GM18517 (cell line): ENCODE results near the gene ABCC3.

ENCODE experiments used
- ATAC-seq: cut with Tn5 transposase; IDR thresholded peaks from one replicate; pipeline ENCODE4 v1.9.1; 2021; ENCODE audit warnings: mild to moderate bottlenecking, moderate library complexity; ENCODE audit not compliant: unreplicated experiment

ABCC3 gene

DNA sequence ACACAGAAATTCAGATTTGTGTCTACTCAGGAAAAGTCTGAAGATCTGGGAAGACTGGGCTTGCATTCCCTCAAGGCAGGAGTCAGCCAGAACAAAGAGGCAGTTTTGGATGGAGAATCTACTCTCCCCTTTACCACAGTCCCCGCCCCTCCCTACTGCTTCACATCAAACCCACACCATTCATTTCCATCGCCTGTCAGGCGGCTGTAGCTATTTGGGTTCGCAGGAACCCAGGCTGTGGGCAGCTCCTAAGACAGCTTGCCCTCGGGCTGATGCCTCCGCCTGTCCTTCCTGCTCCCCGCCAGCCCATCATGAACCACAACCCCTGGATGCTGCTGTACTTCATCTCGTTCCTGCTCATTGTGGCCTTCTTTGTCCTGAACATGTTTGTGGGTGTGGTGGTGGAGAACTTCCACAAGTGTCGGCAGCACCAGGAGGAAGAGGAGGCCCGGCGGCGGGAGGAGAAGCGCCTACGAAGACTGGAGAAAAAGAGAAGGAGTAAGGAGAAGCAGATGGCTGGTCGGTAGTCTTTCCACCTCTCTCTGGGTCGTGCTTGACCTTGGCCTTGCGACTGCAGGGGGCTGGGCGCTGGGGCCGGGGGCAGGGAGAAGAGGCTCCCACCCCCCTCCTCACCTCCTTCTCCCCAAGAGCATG lies 27.0 kb upstream of the ABCC3 start:
- no peak for ATAC-seq

DNA sequence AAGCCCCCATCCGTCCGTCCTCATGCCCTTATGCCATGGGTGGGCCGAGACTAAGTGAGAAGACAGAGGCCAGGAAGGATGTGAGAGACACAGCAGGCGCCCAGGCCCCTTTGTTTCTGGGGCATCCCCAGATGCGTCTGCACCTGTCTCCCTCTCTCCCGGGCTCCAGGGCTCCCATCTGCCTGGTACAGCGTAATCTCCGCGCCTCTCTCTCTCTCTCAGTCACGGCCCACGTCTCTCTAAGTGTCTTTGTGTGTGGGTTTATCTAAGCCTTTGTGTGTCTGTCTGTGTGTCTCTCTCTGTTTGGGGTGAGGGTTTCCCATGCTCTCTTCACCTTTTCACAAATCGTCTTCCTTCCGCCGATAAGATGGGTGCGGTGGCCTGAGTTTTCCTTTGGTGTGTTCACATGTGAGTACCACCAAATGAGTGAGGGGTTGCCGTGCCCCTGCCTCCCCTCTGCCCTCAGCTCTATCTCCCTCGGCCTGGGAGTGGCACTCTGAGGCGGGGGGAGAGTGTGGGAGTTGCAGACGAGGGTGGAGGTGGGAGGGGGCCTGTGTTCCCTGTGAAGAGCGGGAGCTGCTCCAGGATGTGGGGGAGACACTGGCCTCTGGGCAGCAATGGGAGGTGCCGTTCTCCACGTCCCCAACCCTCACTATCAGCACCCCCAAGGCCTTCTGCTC lies 25.8 kb upstream of the ABCC3 start:
- no peak for ATAC-seq

DNA sequence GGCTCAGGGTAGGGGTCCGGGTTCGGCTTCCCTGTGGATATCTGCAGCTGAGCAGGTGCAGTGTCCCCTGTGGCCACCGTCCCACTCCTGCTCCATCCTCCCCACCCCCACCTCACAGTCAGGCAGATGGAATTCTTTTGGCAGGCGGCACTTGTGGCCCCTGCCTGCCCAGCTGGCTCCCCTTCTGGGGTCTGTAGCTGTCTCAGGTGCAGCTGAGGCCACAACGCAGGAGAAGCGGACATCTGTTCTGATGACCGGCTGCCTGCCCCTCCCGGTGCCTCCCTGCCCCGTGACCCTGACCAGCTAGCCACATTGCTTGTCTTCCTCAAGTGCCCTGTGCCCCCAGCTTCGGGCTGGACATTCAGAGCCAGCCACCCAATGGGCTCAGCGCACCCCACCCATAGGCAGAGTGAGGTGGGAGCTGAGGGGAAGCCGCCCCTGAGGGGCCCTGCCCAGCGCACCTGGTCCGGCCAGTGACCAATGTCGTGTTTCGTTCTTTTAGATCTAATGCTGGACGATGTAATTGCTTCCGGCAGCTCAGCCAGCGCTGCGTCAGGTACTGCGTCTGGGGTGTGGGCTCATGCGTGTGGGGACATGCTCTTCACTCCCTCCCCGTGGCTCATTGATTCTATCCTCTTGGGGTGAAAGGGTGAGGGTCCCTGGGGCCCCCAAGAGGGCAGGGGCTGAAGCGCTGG lies 25.2 kb upstream of the ABCC3 start:
- ATAC-seq = no peak

DNA sequence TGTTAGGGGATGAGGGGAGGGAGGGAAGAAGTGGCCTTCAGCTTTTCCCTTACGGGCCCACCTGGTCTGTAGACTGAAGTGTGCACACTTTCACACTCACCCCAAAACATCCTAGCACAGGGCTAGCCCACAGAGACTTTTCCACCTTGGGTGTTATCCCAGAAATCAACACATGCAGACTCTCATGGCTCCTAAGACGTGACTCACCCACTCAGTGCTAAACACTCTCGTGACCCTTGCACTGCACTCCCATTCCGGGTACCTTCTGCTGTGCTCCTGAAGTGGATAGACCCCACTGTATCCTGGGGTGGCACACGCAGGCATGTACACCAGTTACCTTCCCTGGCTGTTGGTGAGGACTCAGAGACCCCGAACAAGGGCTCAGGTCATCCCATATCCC lies 23.0 kb upstream of the ABCC3 start:
- no peak for ATAC-seq

DNA sequence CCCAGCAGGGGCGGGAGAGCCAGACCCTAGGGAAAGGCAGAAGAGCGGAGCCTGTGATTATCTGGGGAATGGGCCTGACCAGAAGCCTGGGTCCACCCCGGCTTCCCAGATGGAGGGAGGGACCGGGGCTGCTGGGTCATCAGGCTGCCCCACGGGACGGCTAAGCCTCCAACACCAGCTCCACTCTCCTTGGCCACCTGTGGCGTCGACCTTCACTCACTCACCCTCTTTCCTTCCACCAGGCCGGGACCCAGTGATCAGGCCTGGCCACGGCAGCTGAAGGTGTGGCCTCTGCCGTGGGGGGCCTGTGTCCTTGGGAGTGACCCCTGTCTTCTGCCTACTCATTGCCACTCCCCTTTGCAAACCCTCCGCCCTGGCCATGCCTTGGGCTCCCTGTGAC lies 22.4 kb upstream of the ABCC3 start:
- ATAC-seq = no peak

DNA sequence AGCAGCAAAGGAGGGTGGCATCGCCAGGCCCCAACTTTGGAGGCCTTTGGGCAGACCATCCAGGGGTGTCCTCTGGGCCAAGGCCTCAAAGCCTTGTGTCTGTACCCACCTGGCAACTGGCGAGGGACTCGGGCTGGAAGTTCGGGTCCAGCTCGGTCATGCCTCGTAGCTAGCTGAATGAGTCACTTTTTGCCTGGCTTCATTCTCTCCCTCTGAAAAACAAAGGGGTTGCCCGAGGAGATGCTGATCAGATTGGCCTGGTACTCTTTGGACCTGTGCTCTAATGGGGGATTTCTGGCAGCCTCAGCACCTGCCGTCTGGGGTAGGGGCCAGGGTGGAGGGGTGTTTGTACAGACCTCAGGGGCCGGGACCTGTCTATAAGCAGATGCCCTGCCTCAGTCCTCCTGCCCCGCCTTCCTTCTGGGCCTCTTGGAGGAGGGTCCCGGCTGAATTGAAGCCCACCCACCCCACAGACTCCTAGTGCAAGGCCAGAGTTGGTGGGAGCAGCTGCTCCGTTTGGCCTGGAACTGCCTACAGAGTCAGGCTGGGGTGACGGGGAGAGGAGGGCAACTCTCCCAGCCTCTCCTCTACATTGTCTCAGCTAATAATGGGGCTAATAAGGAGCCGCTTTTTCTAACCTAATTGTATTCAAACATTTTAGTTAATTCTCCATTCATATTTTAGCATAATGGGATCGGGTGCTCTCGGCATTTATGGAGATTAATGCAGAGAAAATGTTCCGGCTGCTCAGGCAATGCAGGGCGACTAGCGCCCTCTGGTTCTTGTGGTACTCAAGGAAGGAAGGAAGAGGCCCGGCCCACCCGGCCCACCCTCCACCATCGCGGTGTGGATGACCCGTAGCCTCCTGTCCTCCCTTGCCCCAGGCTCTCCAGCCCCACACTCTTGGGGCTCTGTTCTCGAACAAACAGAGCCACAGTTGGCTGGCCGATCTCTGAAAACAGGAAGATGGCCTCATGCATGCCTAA lies 21.4 kb upstream of the ABCC3 start:
- ATAC-seq = no peak

DNA sequence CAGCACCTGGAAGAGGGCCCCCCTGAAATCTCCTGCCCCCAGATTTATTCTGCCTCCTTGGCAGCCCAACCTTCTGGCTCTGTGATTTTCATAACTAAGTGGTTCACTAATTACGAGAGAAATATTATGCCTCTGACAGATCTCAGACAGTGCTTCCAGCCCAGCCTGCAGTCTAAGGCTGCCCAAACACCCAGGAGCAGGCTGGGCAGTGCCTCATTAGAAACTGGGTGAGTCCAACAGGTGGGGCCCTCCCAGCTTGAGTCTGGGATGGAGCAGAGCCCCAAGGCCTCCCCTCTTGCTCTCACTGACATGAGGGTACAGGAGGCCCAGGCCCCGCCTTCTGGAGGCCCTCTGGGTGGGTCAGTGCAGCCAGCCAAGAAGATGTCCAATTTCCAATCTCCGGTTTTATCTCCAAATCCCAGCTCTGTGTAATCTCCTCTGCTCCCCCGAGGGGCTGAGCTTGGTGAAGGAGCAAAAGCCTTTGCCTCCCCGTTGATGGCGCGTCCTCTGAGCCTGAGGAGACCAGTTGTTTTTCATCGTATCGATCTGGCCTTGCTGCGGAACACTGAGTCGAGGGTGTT lies 20.1 kb upstream of the ABCC3 start:
- no peak for ATAC-seq

DNA sequence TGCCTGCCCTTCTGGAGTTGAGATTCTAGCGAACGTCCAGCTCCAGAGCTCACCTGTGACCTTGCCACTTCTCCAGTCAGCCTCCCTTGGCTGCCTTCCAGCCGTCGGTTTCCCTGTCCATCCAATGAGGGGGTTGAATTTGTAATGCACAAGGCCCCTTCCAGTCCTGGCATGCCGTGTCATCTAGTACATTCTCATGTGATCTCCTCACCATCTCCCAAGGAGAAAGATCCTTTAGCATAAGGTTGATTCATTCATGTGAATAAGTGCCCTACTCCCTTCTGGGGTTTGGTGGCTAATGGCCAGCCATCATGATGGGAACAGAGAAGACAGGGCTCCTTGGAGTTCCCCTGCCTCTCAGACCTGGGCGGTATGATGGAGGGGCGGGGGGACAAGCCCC lies 18.9 kb upstream of the ABCC3 start:
- ATAC-seq = no peak

DNA sequence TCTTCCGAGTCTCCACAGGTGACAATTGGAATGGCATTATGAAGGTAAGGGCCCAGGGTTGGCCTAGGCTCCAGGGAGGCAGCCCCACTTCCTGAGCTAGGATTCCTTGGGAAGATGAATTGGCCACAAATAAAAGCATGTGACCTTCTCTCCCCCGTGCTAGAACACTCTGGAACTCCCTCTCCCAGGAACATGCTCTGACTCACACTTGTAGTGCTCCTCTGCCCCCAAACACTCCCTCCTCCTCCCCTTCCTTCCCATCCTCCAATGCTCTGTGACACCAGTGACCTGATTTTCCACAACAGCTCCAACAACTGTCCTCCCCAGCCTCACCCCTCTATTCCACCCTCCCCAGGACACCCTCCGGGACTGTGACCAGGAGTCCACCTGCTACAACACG lies 16.4 kb upstream of the ABCC3 start:
- ATAC-seq = no peak

DNA sequence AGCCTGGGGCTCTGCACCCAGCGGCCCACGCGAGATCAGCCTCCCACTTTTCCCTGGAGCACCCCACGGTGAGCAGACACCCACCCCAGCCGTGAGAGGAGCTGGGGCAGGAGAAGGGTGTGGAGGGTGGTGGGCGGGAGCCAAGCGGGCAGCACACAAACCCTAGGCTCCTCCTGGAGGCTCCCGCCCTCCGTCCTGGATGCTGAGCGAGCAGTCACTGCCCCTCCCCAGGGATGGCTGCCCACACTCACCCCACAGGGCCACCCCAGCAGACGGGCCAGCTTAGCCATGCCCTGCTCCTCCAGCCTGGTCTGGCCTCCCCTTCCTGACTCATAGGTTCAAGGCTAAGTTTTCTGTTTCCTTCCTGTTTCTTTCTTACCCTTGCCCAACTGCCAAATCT lies 15.7 kb upstream of the ABCC3 start:
- ATAC-seq = no peak

DNA sequence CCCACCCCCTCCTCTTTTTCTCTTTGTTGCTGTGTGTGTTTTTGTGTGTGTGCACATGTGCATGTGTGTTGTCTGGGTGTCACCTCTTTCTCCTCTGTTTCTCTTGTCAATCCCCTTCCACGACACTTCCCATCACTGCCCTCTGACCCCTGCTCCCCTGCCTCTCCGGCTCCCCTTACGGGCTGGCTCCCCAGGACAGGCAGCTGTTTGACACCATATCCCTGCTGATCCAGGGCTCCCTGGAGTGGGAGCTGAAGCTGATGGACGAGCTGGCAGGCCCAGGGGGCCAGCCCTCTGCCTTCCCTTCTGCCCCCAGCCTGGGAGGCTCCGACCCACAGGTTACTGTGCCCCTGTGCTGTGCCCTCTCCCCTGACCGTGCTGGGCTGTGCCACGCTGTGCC lies 15.2 kb upstream of the ABCC3 start:
- ATAC-seq = no peak

DNA sequence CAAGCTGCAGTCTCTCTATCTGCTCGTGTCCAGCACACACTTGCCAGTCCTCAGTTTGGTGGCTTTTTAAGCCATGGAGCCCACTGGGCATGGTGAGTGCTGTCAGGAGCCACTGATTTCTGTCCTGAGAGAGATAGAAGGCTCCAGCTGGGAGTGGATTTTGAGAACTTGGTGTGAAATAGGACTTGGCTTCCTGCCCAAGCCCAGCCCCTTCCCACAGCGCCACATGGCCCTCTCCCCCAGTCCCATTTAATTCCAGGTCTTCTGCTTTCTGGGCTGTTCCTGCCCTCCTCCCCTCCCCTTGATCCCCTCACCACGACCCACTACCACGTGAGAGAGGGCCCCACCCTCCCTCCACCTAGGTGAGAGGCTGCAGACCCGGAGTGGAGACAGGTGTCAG lies 14.4 kb upstream of the ABCC3 start:
- ATAC-seq = no peak

DNA sequence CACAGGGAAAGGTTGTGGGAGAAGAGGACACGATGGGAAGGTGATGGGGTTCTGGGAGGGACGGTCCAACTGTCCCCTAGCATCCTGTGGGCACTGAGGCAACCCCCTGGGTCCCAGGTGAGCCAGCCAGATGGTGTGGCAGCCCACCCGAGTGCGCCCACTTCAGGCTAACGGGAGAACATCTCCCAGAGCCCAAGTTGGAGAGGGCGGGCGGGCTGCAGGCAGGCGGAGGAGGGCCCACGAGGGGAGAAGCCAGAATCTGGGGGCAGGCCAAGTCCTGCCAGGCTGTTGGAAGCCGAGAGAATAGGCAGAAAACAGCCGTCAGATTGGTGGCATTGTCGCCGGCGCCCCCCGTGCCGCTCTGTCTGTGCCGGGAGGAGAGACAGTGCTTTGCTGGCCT lies 13.8 kb upstream of the ABCC3 start:
- no peak for ATAC-seq

DNA sequence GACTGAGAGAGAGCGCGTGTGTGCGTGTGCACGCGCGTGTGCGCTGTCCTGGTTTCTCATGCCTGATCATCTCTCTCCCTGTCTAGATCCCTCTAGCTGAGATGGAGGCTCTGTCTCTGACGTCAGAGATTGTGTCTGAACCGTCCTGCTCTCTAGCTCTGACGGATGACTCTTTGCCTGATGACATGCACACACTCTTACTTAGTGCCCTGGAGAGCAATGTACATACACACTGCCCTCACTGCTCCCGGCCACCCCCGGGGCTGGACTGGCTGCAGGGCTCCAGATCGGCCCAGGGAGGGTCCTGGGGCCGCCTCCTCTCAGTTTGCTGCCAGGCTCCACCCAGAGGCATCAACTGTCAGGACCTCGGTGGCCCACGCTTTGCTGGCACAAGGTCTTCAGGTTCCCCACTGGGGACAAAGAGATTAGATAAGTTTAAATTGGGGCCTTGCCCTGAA lies 13.1 kb upstream of the ABCC3 start:
- ATAC-seq = no peak

DNA sequence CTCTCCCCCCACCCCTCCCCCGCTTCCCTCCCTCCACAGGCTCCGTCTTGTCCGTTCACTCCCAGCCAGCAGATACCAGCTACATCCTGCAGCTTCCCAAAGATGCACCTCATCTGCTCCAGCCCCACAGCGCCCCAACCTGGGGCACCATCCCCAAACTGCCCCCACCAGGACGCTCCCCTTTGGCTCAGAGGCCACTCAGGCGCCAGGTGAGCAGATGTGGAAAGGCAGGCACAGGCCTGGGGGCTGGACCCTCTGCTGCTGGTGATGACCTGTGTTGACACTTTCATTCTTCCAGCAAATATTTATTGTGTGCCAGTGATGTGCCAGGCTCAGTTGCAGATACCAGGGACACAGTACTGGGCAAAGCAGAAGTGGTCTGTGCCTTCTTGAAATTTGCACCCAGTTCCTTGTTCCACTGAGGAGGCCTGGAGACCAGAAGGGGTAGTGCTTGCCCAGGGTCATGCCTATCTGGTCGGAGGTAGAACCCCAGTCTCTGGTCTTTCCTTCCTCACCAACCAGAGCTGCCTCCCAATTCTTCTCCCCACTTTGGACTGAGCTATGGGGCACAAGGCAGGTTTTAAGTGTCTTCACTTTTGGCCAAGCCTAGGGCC lies 10.3 kb upstream of the ABCC3 start:
- ATAC-seq = no peak

DNA sequence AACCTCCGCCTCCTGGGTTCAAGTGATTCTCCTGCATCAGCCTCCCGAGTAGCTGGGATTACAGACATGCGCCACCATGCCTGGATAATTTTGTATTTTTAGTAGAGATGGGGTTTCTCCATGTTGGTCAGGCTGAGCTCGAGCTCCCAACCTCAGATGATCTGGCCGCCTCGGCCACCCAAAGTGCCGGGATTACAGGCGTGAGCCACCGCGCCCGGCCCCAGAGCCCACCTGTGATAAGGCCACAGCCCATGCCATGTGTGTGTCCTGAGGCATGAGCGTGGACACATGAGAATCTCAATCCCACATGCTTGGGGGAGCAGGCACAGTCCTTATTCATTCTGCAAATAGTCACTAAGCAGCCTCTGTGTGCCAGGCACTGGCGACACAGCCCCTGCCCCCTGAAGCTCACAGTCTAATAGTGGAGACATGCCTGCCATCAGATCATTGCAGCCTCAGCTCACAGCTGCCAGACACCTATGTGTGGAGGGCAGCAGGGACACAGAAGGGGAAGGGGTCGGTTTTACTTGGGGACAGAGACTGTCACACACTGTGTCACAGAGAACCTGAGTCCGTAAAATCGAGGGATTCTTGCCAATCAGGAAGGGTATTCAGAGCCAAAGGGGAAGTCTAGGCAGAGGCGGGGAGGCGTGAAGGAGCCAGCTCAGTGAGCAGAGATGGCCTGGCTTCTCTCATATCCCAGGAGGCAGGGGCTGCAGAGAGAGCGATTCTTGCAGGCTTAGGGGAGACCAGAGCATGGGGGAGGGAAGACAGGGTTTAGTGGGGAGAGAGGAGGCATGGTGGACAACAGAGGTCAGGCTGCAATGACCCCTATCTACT lies 9.4 kb upstream of the ABCC3 start:
- ATAC-seq = no peak

DNA sequence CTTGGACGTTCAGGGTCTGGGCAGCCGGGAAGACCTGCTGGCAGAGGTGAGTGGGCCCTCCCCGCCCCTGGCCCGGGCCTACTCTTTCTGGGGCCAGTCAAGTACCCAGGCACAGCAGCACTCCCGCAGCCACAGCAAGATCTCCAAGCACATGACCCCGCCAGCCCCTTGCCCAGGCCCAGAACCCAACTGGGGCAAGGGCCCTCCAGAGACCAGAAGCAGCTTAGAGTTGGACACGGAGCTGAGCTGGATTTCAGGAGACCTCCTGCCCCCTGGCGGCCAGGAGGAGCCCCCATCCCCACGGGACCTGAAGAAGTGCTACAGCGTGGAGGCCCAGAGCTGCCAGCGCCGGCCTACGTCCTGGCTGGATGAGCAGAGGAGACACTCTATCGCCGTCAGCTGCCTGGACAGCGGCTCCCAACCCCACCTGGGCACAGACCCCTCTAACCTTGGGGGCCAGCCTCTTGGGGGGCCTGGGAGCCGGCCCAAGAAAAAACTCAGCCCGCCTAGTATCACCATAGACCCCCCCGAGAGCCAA lies 8.6 kb upstream of the ABCC3 start:
- ATAC-seq = no peak

DNA sequence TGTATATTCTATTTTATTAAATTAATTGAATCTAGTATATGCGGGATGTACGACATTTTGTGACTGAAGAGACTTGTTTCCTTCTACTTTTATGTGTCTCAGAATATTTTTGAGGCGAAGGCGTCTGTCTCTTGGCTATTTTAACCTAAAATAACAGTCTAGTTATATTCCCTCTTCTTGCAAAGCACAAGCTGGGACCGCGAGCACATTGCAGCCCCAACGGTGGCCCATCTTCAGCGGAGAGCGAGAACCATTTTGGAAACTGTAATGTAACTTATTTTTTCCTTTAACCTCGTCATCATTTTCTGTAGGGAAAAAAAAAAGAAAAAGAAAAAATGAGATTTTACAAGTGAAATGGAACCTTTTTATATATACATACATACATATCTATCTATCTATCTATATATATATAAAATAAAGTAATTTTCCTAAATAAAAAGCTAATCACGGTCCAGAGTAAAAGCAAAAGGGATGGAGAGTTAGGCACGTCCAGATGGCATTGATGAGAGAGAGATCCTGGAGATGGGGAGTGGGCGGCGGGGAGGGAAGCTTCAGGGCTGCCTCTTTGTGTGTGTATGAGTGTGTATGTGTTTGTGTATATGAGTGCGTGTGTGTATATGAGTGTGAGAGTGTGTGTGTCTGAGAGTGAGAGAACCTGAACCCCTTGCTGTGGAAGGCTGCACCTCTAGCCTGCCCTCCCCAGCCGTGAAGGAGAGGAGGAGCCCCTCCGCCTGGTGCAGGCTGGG lies 7.5 kb upstream of the ABCC3 start:
- ATAC-seq = no peak
